NCI-H1436 treated with DMSO at 0.1 percent for 48 hours (cell line): Measurements from ENCODE around the gene PGLYRP4.

ENCODE experiments used
- DNase-seq: peaks from one replicate; lab custom pipeline; 2025; lab: John Stamatoyannopoulos, UW

The PGLYRP4 gene

GRCh38 chr1:153375511-153375910 is 26.9 kb upstream of the PGLYRP4 start, which contains the start of gene S100A12:
S100A12 (minus strand) TSS chr1:153375621; CDS start chr1:153374592, 1,029 bp downstream.
- no peak for DNase-seq

DNA sequence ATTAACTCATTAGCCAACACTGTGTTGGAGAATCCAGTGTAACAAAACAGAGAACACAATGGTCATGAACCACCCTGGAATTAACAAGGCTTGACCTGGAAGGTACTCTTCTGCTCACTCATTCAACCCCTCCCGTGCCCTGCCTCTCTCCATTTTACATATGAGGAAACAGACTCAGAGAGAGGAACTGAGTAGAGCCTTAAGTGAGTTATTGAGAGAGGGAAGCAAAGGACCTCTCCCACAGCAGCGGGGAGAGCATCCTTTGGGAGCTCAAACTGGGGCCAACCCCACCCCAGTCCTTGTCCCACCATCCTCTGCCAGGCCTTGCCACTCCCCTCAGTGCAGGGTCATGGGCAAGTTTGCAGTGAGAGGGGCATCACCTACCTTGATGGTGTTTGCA is 25.4 kb upstream of the PGLYRP4 start:
- DNase-seq = no peak

DNA sequence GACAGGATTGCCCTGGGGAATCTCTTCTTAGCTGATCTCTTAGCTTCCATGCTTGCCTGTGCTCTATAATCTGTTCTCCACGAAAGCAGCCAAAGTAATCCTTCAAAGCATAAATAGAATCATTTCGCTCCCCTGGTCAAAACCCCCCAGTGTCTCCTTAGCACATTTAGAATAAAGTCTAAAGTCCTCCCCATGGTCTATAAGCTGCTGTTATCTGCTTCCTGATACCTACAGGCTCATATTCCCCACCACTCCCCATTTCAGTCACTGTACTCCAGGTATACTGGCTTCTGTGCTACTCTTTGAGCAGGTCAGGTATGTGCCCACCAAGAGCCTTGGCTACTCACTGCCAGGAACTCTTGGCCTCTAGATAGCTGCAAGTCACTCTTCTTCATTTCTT is 23.9 kb upstream of the PGLYRP4 start:
- no peak for DNase-seq

- no peak for DNase-seq
These were observed 22.6 kb upstream of the PGLYRP4 start for GRCh38 chr1:153371231-153371630.

GRCh38 chr1:153370146-153370545 is 21.5 kb upstream of the PGLYRP4 start:
- no peak for DNase-seq

GRCh38 chr1:153368495-153368894 is 19.9 kb upstream of the PGLYRP4 start:
- DNase-seq = no peak

GRCh38 chr1:153367090-153367489 is 18.4 kb upstream of the PGLYRP4 start:
- DNase-seq = no peak

GRCh38 chr1:153366261-153366660 is 17.6 kb upstream of the PGLYRP4 start:
- no peak for DNase-seq

DNA sequence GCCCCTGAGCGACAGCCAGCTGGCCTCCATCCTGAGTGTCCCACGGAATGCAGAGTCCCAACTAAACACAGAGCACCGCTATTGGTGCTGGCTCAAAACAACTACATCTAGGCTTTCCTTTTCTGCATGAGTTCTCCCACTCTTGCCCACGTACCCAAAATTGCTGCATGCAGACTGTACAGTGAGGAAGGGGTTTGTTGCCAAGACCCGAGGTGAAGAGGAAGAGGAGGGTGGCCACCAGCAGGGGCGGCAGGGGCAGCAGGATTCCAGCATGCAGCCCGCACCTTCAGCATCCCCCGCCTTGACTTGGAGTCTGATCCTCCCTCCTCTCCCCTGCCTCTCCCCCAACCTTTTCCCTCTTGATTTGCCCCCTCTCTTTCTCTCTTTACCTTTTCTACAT is 17.1 kb upstream of the PGLYRP4 start:
- DNase-seq = no peak

DNA sequence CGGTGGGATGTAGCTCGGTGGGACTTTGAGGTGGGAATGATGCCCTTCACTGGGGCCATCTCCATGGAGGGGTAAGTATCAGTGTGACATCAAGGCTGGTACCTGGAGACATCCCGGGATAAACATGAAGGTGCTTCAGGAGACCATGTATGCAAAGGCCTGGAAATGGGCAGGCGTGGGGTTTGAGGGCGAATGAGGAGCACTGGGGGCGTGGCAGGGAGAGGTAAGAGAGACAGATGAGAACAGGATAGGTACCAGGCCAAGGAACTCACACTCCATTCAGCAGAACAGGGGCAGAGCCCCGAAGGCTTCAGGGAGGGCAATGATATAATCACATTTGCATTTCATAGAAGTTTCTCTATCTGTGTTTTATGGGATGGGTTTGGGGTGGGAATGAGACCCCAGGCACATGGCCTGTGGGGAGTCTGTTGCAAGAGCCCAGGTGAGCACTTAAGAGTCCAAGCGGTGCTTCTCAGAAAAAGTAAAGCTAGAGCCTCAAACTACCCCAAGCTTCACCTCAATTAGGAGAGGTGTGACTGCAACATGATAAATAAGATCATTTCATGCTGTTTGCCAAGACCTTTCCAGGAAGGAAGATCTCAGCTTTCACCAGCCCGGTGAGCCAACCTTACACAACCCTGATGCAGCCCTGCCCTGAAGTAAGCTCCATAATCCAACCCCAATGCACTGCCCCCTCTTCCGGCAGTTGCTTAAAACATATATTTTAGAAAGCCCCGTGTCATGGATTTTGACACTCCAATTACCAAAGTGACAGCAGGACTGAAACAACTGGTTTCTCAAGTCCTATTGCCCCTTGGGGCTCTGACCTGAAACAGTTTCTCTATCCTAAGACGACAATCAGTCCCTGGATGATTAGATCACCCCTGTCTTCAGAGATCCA is 16.4 kb upstream of the PGLYRP4 start:
- DNase-seq = no peak

GRCh38 chr1:153364156-153364555 is 15.5 kb upstream of the PGLYRP4 start:
- no peak for DNase-seq

DNA sequence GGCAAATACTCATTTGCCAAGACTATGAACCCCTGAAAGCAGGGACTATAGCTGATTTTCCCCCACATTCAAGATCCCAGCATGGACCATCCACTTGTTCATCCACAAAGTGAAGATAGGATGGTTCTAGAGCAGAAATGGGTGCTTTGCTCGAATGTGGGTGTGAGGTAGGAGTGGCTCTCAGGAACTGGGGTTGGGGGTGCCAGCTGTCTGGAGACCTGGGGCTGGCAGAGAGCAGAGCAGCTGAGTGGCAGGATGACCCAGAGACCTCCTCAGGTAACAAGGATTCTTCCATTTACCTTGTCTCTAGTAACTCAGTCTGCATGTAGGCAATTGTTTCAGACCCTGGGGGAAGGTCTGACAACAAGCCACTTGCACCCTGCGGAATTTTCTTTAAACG is 15.0 kb upstream of the PGLYRP4 start:
- DNase-seq = no peak

DNA sequence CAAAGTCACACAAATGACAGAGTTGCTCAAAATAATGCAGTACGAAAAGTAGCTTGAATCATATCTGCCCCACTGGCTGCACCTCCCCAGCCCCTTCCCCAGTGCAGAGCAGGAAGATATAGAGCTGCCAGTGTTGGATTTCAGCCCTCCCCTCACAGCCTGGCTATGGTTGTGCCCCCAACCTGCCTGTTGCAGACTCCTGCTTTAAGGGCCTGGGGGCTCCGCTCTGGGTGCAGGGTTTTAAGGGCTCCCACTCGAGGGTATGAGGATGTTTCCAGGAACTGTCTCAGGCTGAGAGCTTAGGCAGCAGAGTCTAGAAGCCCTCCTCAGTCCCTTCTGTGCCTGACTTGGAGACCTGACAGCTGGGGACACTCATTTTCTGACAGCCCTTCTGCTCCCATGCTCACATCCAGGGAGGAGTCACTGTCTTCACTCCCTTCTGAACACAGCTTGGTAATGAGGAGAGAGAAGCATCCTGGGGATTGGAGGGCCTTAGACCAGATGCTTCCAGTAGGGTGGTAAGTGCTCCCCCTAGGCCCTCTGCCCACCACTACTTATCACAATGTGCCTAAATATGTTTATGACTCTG is 13.6 kb upstream of the PGLYRP4 start:
- no peak for DNase-seq

DNA sequence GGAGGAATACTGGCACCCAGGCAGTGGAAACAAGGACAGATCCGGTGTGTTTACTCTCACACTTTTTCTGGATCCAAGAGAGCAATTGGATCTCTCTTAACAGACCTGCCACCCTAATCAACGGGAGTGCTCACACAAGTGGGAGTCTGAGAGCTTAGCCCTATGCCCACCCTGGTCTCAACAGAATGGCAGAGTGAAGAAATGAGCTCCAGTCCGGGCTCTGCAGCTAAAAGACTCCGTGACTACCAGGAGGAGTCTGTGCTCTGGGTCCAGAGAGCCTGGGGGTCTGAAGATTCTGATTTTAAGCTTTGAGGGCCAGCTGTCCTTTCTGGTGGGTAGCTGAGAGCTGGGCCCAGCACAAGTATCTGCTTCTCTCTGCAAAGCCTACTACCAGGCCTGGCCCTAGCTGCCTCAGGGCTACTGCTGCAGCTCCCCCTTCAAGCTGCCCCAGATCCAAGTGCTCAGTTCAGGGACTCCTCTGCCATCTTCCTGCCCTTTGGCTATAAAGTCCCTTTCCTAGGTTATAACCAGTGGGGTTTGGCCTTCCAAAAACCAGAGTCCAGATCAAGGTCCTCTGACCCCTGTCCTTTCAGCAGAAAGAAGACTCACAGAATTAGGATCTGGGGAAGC is 13.0 kb upstream of the PGLYRP4 start:
- DNase-seq = no peak

DNA sequence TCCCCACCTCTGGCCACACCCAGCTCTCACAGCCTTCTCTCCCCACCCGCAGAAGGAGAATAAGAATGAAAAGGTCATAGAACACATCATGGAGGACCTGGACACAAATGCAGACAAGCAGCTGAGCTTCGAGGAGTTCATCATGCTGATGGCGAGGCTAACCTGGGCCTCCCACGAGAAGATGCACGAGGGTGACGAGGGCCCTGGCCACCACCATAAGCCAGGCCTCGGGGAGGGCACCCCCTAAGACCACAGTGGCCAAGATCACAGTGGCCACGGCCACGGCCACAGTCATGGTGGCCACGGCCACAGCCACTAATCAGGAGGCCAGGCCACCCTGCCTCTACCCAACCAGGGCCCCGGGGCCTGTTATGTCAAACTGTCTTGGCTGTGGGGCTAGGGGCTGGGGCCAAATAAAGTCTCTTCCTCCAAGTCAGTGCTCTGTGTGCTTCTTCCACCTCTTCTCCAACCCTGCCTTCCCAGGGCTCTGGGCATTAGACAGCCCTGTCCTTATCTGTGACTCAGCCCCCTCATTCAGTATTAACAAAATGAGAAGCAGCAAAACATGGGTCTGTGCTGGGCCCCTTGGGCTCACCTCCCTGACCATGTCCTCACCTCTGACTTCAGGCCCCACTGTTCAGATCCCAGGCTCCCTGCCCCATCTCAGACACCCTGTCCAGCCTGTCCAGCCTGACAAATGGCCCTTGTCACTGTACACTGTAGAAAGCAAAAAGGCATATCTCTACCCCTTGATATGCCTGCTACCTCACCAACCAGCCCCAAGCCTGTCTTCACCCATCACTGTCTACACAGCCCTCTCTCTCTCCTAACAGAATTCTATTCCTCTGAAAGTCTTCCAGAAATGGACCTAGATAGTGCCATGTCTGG is 12.2 kb upstream of the PGLYRP4 start:
- no peak for DNase-seq

DNA sequence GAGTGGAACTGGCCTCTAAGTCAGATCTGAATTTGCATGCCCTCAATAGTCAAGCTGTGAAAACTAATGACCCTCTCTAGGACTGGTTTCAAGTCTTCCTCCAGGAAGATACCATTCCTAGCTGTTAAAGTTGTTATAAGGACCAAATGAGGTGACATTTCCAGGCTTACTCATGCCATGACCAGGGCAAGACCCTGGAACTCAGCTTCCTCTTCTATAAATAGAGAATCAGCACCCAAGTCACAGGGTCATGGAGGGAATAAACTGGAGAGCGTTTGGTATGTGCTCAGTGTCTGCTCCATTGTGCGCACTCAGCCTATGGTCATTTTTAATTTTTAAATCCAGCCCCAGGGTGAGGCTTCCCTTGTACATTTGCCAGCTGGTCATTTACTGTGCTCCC is 11.5 kb upstream of the PGLYRP4 start:
- DNase-seq = no peak

- DNase-seq = no peak
These were observed 10.6 kb upstream of the PGLYRP4 start for GRCh38 chr1:153359241-153359640.

GRCh38 chr1:153358691-153358975 is 10.0 kb upstream of the PGLYRP4 start:
- no peak for DNase-seq

- no peak for DNase-seq
These were observed 9.4 kb upstream of the PGLYRP4 start, which contains the start of gene S100A9 for GRCh38 chr1:153357853-153358690. S100A9 (plus strand) TSS chr1:153357854; CDS start chr1:153358284, 430 bp downstream.

- no peak for DNase-seq
These were observed 8.6 kb upstream of the PGLYRP4 start for GRCh38 chr1:153357076-153357852.
